HepG2 (cell line): ENCODE results near the gene NOL4L. TPM values are rescaled to one million over a fixed set of nuclear protein-coding genes. Genes with fewer than 3 reads are reported as not detected.

Experiments
- CREM ChIP-seq, 2 experiments: sonication (generic) in 1 of 2; formaldehyde crosslinking in 1 of 2; IDR thresholded peaks; 2 replicates each; pipeline versions ENCODE4 v1.4.0 to v1.6.1; 2016 to 2020; ENCODE audit warnings: antibody characterized with exemption in 1 of 2, mild to moderate bottlenecking in 1 of 2, missing genetic modification reagents in 1 of 2
- GZF1 ChIP-seq: sonication (generic); formaldehyde crosslinking; IDR thresholded peaks from 2 replicates; pipeline ENCODE4 v1.5.1; 2020; ENCODE audit warnings: mild to moderate bottlenecking, missing genetic modification reagents
- NAIF1 ChIP-seq: sonication (generic); formaldehyde crosslinking; IDR thresholded peaks from 2 replicates; pipeline ENCODE4 v1.5.0; 2020; ENCODE audit warnings: mild to moderate bottlenecking, missing genetic modification reagents, borderline replicate concordance
- PAX8 ChIP-seq: sonication (generic); formaldehyde crosslinking; IDR thresholded peaks from 2 replicates; pipeline ENCODE4 v1.8.0; 2022; ENCODE audit warnings: mild to moderate bottlenecking, missing genetic modification reagents, borderline replicate concordance
- PHF20 ChIP-seq: sonication (generic); formaldehyde crosslinking; IDR thresholded peaks from 2 replicates; pipeline ENCODE4 v1.5.0; 2020; ENCODE audit warnings: mild to moderate bottlenecking, missing genetic modification reagents
- RORA ChIP-seq: sonication (generic); formaldehyde crosslinking; IDR thresholded peaks from 2 replicates; pipeline ENCODE4 v1.5.0; 2020; ENCODE audit warnings: mild to moderate bottlenecking, missing genetic modification reagents, moderate library complexity
- SMARCE1 ChIP-seq: fragments of 450-650 bp; IDR thresholded peaks from 2 replicates; pipeline ENCODE4 v1.6.1; 2017; ENCODE audit warnings: borderline replicate concordance
- TFE3 ChIP-seq: IDR thresholded peaks from 2 replicates; pipeline ENCODE4 v1.6.1; 2016
- ZNF335 ChIP-seq: sonication (generic); formaldehyde crosslinking; IDR thresholded peaks from 2 replicates; pipeline ENCODE4 v1.4.0; 2020; ENCODE audit warnings: missing genetic modification reagents
- ZNF446 ChIP-seq: sonication (generic); formaldehyde crosslinking; IDR thresholded peaks from 2 replicates; pipeline ENCODE4 v1.5.0; 2020; ENCODE audit warnings: mild to moderate bottlenecking, missing genetic modification reagents
- ZNF629 ChIP-seq: sonication (generic); formaldehyde crosslinking; conservative IDR thresholded peaks from 2 replicates; pipeline ENCODE4 v1.5.0; 2020; ENCODE audit warnings: missing genetic modification reagents
- ZNF724P ChIP-seq: sonication (generic); formaldehyde crosslinking; IDR thresholded peaks from 2 replicates; pipeline ENCODE4 v1.8.0; 2022; ENCODE audit warnings: missing genetic modification reagents, borderline replicate concordance
- polyA plus RNA-seq, 8 experiments: library from polyadenylated mRNA; depleted of rRNA in 3 of 8; stranded (reverse) in 7 of 8; unstranded in 1 of 8; fragments of >200 nt; fragmentation: Illumina TruSeq in 4 of 8; extraction: Trizol in 4 of 8; gene quantifications; 2 replicates each; pipeline versions ENCODE4 v1.2.1 to v1.2.3, GENCODE V29; 2011 to 2016; ENCODE audit warnings: low read depth in 4 of 8, missing spikeins in 1 of 8, mixed read lengths in 1 of 8; ENCODE audit not compliant: insufficient read depth in 1 of 8
- total RNA-seq, 5 experiments: library from RNA; depleted of rRNA; stranded (reverse); fragments of >200 nt; fragmentation: Illumina TruSeq; extraction: Trizol; gene quantifications; 2 replicates each; pipeline ENCODE4 v1.2.3, GENCODE V29; 2016; ENCODE audit warnings: low read depth in 1 of 5
- TF ChIP-seq, protein P1 (sequence below): sonication (generic); formaldehyde crosslinking; IDR thresholded peaks from one replicate; pipeline ENCODE4 v1.5.1; 2020; ENCODE audit warnings: mild to moderate bottlenecking, missing genetic modification reagents; ENCODE audit errors: not compliant biosample characterization
- TF ChIP-seq, protein P2 (sequence below): sonication (generic); formaldehyde crosslinking; IDR thresholded peaks from 2 replicates; pipeline ENCODE4 v1.9.0; 2021; ENCODE audit warnings: missing genetic modification reagents, mild to moderate bottlenecking, borderline replicate concordance
- TF ChIP-seq, protein P3 (sequence below): IDR thresholded peaks from 2 replicates; pipeline ENCODE4 v1.6.1; 2016; ENCODE audit warnings: missing genetic modification reagents, missing compliant biosample characterization

Gene NOL4L
- total and polyA plus RNA-seq, 2 of the 13 experiments (the other 11 are each of a cell fraction or from before 2014, with no cell fraction given), result 16.6 to 35.4 TPM

DNA sequence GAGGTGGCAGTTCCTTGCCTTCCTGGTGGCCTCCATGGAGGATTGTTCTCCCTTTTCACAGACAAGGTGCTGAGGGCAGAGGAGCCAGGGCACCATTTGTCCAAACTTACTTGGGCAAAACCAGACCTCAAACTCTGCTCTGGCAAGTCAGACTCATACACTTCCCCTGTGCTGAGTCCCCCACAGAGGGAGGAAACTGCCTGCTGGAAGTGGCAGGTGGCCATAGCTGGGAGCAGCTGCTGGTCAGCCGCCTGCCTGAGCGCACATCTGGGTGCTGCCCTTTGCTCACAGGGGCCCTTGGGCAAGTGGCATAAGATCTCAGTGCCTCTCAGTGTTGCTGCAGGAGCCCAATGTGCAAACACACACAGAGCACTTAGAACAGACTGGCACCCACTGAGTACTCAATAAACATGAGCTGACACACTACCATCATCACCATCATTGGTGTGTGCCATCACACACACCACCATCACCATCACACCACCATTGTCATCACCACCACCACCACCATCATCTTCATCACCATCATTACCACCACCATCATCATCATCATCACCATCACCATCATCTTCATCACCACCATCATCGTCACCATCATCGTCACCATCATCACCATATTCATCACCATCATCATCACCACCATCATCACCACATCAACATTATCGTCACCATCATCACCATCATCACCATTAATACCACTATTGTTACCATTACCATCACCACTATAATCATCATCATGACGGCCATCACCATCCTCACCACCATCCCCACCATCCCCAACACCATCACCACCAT, 17.6 kb downstream of the NOL4L start (continued):
- TF ChIP-seq, protein P1, sequence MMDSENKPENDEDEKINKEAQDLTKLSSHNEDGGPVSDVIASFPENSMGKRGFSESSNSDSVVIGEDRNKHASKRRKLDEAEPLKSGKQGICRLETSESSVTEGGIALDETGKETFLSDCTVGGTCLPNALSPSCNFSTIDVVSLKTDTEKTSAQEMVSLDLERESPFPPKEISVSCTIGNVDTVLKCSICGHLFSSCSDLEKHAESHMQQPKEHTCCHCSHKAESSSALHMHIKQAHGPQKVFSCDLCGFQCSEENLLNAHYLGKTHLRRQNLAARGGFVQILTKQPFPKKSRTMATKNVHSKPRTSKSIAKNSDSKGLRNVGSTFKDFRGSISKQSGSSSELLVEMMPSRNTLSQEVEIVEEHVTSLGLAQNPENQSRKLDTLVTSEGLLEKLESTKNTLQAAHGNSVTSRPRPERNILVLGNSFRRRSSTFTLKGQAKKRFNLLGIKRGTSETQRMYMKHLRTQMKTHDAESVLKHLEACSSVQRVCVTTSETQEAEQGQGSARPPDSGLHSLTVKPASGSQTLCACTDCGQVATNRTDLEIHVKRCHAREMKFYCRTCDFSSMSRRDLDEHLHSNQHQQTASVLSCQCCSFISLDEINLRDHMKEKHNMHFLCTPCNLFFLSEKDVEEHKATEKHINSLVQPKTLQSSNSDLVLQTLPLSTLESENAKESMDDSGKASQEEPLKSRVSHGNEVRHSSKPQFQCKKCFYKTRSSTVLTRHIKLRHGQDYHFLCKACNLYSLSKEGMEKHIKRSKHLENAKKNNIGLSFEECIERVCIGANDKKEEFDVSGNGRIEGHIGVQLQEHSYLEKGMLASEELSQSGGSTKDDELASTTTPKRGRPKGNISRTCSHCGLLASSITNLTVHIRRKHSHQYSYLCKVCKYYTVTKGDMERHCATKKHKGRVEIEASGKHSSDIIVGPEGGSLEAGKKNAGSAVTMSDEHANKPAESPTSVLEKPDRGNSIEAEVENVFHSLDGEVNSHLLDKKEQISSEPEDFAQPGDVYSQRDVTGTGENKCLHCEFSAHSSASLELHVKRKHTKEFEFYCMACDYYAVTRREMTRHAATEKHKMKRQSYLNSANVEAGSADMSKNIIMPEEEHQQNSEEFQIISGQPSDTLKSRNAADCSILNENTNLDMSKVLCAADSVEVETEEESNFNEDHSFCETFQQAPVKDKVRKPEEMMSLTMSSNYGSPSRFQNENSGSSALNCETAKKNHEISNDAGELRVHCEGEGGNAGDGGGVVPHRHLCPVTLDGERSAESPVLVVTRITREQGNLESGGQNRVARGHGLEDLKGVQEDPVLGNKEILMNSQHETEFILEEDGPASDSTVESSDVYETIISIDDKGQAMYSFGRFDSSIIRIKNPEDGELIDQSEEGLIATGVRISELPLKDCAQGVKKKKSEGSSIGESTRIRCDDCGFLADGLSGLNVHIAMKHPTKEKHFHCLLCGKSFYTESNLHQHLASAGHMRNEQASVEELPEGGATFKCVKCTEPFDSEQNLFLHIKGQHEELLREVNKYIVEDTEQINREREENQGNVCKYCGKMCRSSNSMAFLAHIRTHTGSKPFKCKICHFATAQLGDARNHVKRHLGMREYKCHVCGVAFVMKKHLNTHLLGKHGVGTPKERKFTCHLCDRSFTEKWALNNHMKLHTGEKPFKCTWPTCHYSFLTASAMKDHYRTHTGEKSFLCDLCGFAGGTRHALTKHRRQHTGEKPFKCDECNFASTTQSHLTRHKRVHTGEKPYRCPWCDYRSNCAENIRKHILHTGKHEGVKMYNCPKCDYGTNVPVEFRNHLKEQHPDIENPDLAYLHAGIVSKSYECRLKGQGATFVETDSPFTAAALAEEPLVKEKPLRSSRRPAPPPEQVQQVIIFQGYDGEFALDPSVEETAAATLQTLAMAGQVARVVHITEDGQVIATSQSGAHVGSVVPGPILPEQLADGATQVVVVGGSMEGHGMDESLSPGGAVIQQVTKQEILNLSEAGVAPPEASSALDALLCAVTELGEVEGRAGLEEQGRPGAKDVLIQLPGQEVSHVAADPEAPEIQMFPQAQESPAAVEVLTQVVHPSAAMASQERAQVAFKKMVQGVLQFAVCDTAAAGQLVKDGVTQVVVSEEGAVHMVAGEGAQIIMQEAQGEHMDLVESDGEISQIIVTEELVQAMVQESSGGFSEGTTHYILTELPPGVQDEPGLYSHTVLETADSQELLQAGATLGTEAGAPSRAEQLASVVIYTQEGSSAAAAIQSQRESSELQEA (CRISPR knock-in tag), result no peak
- TF ChIP-seq ZNF724P (no peak), TFE3 (CRISPR knock-in tag) (no peak), ZNF446 (CRISPR knock-in tag) (no peak), PAX8 (no peak), ZNF335 (CRISPR knock-in tag) (no peak), NAIF1 (CRISPR knock-in tag) (no peak), PHF20 (CRISPR knock-in tag) (no peak), SMARCE1 (no peak), CREM (IDR thresholded peaks at IDR 0.05) (no peak), CREM (CRISPR knock-in tag; IDR thresholded peaks at IDR 0.05) (no peak), RORA (no peak), ZNF629 (no peak), GZF1 (CRISPR knock-in tag) (no peak)
- TF ChIP-seq, protein P2, sequence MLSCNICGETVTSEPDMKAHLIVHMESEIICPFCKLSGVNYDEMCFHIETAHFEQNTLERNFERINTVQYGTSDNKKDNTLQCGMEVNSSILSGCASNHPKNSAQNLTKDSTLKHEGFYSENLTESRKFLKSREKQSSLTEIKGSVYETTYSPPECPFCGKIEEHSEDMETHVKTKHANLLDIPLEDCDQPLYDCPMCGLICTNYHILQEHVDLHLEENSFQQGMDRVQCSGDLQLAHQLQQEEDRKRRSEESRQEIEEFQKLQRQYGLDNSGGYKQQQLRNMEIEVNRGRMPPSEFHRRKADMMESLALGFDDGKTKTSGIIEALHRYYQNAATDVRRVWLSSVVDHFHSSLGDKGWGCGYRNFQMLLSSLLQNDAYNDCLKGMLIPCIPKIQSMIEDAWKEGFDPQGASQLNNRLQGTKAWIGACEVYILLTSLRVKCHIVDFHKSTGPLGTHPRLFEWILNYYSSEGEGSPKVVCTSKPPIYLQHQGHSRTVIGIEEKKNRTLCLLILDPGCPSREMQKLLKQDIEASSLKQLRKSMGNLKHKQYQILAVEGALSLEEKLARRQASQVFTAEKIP (CRISPR knock-in tag), result no peak
- TF ChIP-seq, protein P3, sequence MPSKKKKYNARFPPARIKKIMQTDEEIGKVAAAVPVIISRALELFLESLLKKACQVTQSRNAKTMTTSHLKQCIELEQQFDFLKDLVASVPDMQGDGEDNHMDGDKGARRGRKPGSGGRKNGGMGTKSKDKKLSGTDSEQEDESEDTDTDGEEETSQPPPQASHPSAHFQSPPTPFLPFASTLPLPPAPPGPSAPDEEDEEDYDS (CRISPR knock-in tag), result no peak
